ENCODE results near the gene TMEM236. TPM values are rescaled to one million over a fixed set of nuclear protein-coding genes. Genes with fewer than 3 reads are reported as not detected.

The TMEM236 gene
- total and polyA plus RNA-seq, 4 donors: 0.37 to 2.1 (median 0.70) TPM

DNA sequence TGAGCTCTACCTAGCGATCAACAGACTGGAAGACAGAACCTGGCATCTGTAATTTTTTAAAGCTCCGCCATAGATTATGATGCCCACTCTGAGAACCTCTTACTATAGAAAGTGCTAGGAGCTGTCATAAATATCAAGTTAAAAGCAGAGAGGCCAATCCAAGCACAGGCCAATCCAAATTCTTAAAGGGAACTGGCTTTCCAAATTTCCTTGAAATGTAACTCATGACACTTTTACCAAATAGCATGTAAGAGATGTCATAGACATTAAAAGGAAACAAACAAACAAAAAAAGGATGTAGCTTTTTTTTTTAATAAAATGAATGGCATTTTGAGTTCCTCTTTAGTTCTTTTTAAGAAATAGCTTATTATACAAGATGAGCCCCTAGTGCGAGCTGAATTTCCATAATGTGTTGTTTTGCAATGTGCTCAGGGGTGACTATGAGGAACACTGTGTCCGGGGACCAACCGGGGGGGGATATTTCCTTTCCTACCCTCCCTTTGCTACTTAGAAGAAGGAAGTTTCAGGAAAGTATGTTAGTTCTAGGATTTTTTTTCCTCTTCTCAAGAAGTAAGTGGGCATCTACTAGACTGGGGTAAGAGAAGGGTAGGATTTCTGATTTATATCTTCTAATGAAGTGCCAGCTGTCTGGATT is 33.4 kb downstream of the TMEM236 start:
- no peak for DNase-seq
- peak; percentile 51 for ATAC-seq (ENCODE audit: insufficient read depth, low FRiP score)
- 50 to 66% methylated on average over 5 of the region's 5 CpGs for WGBS, 2 donors

GRCh38 chr10:17787087-17787961 is 35.3 kb downstream of the TMEM236 start:
- TF ChIP-seq, protein P1, sequence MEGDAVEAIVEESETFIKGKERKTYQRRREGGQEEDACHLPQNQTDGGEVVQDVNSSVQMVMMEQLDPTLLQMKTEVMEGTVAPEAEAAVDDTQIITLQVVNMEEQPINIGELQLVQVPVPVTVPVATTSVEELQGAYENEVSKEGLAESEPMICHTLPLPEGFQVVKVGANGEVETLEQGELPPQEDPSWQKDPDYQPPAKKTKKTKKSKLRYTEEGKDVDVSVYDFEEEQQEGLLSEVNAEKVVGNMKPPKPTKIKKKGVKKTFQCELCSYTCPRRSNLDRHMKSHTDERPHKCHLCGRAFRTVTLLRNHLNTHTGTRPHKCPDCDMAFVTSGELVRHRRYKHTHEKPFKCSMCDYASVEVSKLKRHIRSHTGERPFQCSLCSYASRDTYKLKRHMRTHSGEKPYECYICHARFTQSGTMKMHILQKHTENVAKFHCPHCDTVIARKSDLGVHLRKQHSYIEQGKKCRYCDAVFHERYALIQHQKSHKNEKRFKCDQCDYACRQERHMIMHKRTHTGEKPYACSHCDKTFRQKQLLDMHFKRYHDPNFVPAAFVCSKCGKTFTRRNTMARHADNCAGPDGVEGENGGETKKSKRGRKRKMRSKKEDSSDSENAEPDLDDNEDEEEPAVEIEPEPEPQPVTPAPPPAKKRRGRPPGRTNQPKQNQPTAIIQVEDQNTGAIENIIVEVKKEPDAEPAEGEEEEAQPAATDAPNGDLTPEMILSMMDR (IDR thresholded peaks at IDR 0.05; ENCODE audit: control extremely low read depth, extremely low read depth): no peak
- H3K9me3 ChIP-seq (ENCODE audit: control insufficient read depth in 4 of 4, insufficient read depth in 3 of 4, low read length in 3 of 4): no peaks in the 10 kb centered on the region
- no peak overlapping the region for H3K9ac ChIP-seq (ENCODE audit: insufficient read depth in 1 of 2, low read length in 2 of 2)
- H3K36me3 ChIP-seq (ENCODE audit: control insufficient read depth in 4 of 4, insufficient read depth in 4 of 4, low read length in 4 of 4): no peaks in the 10 kb centered on the region
- no peaks in the 10 kb centered on the region for H3K27me3 ChIP-seq (ENCODE audit: control insufficient read depth in 3 of 3, insufficient read depth in 3 of 3, low read length in 2 of 3)
- peak overlapping the region in 1 of 2 donors; percentile 49 for H3K27ac ChIP-seq (ENCODE audit: low read depth in 1 of 2, low read length in 1 of 2)
- H3K4me1 ChIP-seq (ENCODE audit: control insufficient read depth in 5 of 5, insufficient read depth in 5 of 5, low read length in 5 of 5): peaks cover 0 to 10% (median 5%) of the 10 kb centered on the region in 5 donors
- H3K4me3 ChIP-seq: no peak overlapping the region
- 86 to 93% methylated on average over 13 of the region's 13 CpGs for WGBS, 2 donors
- ATAC-seq (ENCODE audit: insufficient read depth, low FRiP score) (peak; percentile 77), DNase-seq (peak in 2 of 3 donors; percentile 27 to 52)

More for the DNA sequence above, 33.4 kb downstream of the TMEM236 start:
- Histone ChIP-seq H3K27ac (ENCODE audit: low read depth in 1 of 2, low read length in 1 of 2) (peak overlapping the region in 1 of 2 donors; percentile 18), H3K4me1 (ENCODE audit: control insufficient read depth in 5 of 5, insufficient read depth in 5 of 5, low read length in 5 of 5) (peaks cover 0 to 10% (median 5%) of the 10 kb centered on the region in 5 donors), H3K36me3 (ENCODE audit: control insufficient read depth in 4 of 4, insufficient read depth in 4 of 4, low read length in 4 of 4) (no peaks in the 10 kb centered on the region), H3K9ac (ENCODE audit: insufficient read depth in 1 of 2, low read length in 2 of 2) (no peak overlapping the region), H3K9me3 (ENCODE audit: control insufficient read depth in 4 of 4, insufficient read depth in 3 of 4, low read length in 3 of 4) (no peaks in the 10 kb centered on the region), H3K4me3 (no peak overlapping the region), H3K27me3 (ENCODE audit: control insufficient read depth in 3 of 3, insufficient read depth in 3 of 3, low read length in 2 of 3) (no peaks in the 10 kb centered on the region)
- TF ChIP-seq, protein P1 (IDR thresholded peaks at IDR 0.05; ENCODE audit: control extremely low read depth, extremely low read depth): no peak

DNA sequence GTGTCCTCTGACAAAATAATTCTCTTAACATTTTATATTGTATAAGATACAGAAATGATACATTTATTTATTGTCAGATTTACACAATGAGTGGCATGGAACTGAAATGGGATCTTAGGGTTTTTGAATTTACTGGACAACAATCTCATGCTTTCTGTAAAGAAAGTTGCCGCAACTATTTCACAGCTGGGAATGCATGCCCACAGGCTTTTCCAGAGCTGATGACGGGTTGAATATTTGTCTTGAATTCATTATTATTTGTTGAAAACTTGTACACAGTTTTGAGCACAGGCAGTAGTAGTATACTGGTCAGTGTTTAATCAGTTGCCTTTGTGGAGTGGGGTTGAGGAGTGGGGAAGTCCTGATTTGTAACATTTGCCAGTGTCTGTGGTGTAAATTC is 36.6 kb downstream of the TMEM236 start:
- DNase-seq (no peak), ATAC-seq (ENCODE audit: insufficient read depth, low FRiP score) (no peak)
- H3K9me3 ChIP-seq (ENCODE audit: control insufficient read depth in 4 of 4, insufficient read depth in 3 of 4, low read length in 3 of 4): no peaks in the 10 kb centered on the region
- H3K4me3 ChIP-seq: no peak overlapping the region
- H3K9ac ChIP-seq (ENCODE audit: insufficient read depth in 1 of 2, low read length in 2 of 2): no peak overlapping the region
- TF ChIP-seq, protein P1 (IDR thresholded peaks at IDR 0.05; ENCODE audit: control extremely low read depth, extremely low read depth): no peak
- H3K27ac ChIP-seq (ENCODE audit: low read depth in 1 of 2, low read length in 1 of 2): no peak overlapping the region
- H3K4me1 ChIP-seq (ENCODE audit: control insufficient read depth in 5 of 5, insufficient read depth in 5 of 5, low read length in 5 of 5): peaks cover 0 to 3% (median 2%) of the 10 kb centered on the region in 5 donors
- H3K36me3 ChIP-seq (ENCODE audit: control insufficient read depth in 4 of 4, insufficient read depth in 4 of 4, low read length in 4 of 4): no peaks in the 10 kb centered on the region
- 94 to 98% methylated on average over 2 of the region's 2 CpGs for WGBS, 2 donors
- no peaks in the 10 kb centered on the region for H3K27me3 ChIP-seq (ENCODE audit: control insufficient read depth in 3 of 3, insufficient read depth in 3 of 3, low read length in 2 of 3)

Measured in lung (tissue), 12 donors.